Measurements from ENCODE around the gene NCEH1.

- no peak for TF ChIP-seq YY1 (IDR thresholded peaks at IDR 0.05; ENCODE audit: extremely low read depth, insufficient replicate concordance, low read depth, low read length)
- TF ChIP-seq SIN3A (IDR thresholded peaks at IDR 0.05; ENCODE audit: low read depth): no peak
- TF ChIP-seq CTCF (IDR thresholded peaks at IDR 0.05 in 2 of 3, conservative IDR thresholded peaks at IDR 0.05 in 1 of 3; ENCODE audit: borderline replicate concordance in 1 of 3, insufficient read depth in 1 of 3, low read depth in 2 of 3, low read length in 2 of 3): no peak
- no peak for TF ChIP-seq SRF (IDR thresholded peaks at IDR 0.05; ENCODE audit: low read depth)
- no peak for TF ChIP-seq POLR2AphosphoS5 (IDR thresholded peaks at IDR 0.05; ENCODE audit: low read depth, low read length)
- no peak for TF ChIP-seq MAX (IDR thresholded peaks at IDR 0.05)
- TF ChIP-seq POLR2A (IDR thresholded peaks at IDR 0.05; ENCODE audit: borderline replicate concordance, extremely low read depth, insufficient read depth, insufficient read length): no peak
- no peak for TF ChIP-seq RAD21 (IDR thresholded peaks at IDR 0.05; ENCODE audit: low read depth)
- TF ChIP-seq CEBPB (IDR thresholded peaks at IDR 0.05; ENCODE audit: low read depth): no peak
- no peak for TF ChIP-seq EGR1 (IDR thresholded peaks at IDR 0.05; ENCODE audit: low read depth)
- TF ChIP-seq EZH2 (IDR thresholded peaks at IDR 0.05): no peak
- no peak for TF ChIP-seq ATF3 (IDR thresholded peaks at IDR 0.05)
- no peak for TF ChIP-seq JUND (IDR thresholded peaks at IDR 0.05)
These were observed 57.8 kb downstream of the NCEH1 start for GRCh38 chr3:172653004-172653572.

Data from HCT116 (cell line).